ENCODE data around the gene FAM13A.

The FAM13A gene

DNA sequence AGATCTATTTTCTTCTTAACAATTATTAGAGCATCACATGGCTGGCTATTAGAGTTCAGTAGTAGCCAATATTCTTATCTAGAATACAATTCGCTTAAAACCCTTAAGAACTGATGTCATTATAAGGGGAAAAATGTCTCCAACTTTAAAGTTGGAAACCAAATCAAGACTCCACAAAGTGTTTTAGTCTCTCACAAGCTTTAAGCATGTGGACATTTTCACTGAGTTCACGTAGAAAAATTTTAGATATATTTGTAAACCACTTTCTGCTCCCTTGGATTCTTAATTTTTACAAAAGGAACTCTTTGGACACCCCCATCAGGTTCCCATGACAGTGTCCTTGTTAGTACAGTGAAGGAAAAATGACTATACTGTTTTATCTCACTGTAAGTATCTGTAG, 235.5 kb downstream of the FAM13A start:
- H3K4me1 ChIP-seq (ENCODE audit: control insufficient read depth in 1 of 2, insufficient read depth in 1 of 2, low read depth in 1 of 2, low read length in 1 of 2), result peaks cover 14 to 16% of the 10 kb centered on the region in 2 experiments
- H3K4me3 ChIP-seq (ENCODE audit: low read depth in 1 of 2, low read length in 1 of 2), result no peak overlapping the region
- H3K9me3 ChIP-seq, result no peaks in the 10 kb centered on the region
- H3K27ac ChIP-seq, result no peak overlapping the region
- no peaks in the 10 kb centered on the region for H3K36me3 ChIP-seq
- no peak for TF ChIP-seq CTCF (IDR thresholded peaks at IDR 0.05)
- no peaks in the 10 kb centered on the region for H3K27me3 ChIP-seq

GRCh38 chr4:88820698-88821415, 236.1 kb downstream of the FAM13A start:
- no peaks in the 10 kb centered on the region for H3K27me3 ChIP-seq
- no peak for TF ChIP-seq CTCF (IDR thresholded peaks at IDR 0.05)
- no peaks in the 10 kb centered on the region for H3K9me3 ChIP-seq
- no peak overlapping the region for H3K27ac ChIP-seq
- no peak overlapping the region for H3K4me3 ChIP-seq (ENCODE audit: low read depth in 1 of 2, low read length in 1 of 2)
- peaks cover 14 to 16% of the 10 kb centered on the region in 2 experiments for H3K4me1 ChIP-seq (ENCODE audit: control insufficient read depth in 1 of 2, insufficient read depth in 1 of 2, low read depth in 1 of 2, low read length in 1 of 2)
- H3K36me3 ChIP-seq, result no peaks in the 10 kb centered on the region

GRCh38 chr4:88819818-88820697, 236.9 kb downstream of the FAM13A start:
- no peaks in the 10 kb centered on the region for H3K9me3 ChIP-seq
- no peak overlapping the region for H3K4me3 ChIP-seq (ENCODE audit: low read depth in 1 of 2, low read length in 1 of 2)
- H3K27me3 ChIP-seq, result no peaks in the 10 kb centered on the region
- TF ChIP-seq CTCF (IDR thresholded peaks at IDR 0.05), result no peak
- H3K4me1 ChIP-seq (ENCODE audit: control insufficient read depth in 1 of 2, insufficient read depth in 1 of 2, low read depth in 1 of 2, low read length in 1 of 2), result peaks cover 14 to 16% of the 10 kb centered on the region in 2 experiments
- H3K27ac ChIP-seq, result no peak overlapping the region
- H3K36me3 ChIP-seq, result no peaks in the 10 kb centered on the region

DNA sequence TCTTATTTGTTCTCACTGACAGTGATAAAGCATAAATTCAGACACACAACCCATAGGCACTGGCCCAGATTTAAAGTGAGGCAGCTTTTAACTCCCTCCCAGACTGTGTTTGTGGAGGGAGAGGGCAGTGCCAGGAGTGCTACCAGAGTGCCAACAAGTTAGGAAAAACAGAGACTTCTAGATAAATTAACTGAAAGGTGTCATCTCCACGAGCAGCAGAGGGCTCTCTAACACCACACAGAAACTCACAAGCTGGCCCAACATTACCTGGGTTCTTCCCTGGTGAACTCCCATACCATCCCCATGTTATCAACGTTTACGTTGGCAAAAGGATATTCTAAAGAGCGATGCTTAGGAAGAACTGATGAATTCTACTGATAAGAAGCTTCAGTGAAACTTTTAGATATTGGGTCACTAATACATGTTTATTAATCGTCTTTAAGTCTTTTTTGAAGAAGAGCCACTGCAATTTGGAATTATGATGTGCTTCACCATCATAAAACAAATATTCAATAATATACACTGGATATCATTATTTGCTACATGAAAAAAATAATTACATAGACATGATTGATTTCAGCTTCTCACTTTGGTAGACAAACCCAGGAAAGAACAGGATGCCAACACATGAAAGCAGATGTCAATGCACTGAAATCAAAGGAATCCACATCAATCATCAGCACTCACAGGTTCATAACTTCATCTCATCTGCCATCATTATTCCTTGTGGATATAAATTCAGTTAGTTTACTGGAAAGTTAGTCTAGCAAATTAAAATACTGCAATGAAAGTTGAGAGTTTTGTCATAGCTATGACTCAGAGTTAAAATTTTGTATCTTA, 238.1 kb downstream of the FAM13A start:
- Histone ChIP-seq H3K9me3 (no peaks in the 10 kb centered on the region), H3K4me3 (ENCODE audit: low read depth in 1 of 2, low read length in 1 of 2) (no peak overlapping the region)

More for the DNA sequence above, 238.1 kb downstream of the FAM13A start:
- peak; percentile 37 for TF ChIP-seq CTCF (IDR thresholded peaks at IDR 0.05)
- Histone ChIP-seq H3K27ac (no peak overlapping the region), H3K36me3 (no peaks in the 10 kb centered on the region), H3K4me1 (ENCODE audit: control insufficient read depth in 1 of 2, insufficient read depth in 1 of 2, low read depth in 1 of 2, low read length in 1 of 2) (peaks cover 14 to 16% of the 10 kb centered on the region in 2 experiments), H3K27me3 (no peaks in the 10 kb centered on the region)

Measured in neutrophil (primary cell).